ENCODE measurements around the gene C7orf33. TPM values are rescaled to one million over a fixed set of nuclear protein-coding genes. Genes with fewer than 3 reads are reported as not detected.

The C7orf33 gene
- total and polyA plus RNA-seq, 3 donors from 2014 or later = 0.19 to 0.24 TPM; not detected in 1

DNA sequence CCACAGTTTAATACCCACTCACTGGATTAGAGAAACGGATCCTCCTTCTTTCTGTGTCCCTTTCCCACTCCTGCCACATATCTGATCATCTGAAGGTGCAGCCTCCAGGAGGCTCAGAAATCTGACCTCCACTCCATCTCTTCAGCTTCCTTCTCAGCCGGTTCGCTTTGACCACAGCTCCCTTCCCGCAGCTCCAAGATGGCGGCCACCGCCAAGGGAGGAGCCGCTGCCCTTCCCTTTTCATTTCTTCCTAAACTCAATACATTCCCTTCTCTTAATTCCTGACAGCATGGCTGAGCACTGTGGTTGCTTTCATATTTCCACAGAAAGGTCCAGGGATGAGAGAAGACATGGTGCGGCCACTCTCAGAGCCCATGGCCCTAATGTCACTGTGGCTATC lies 43.7 kb upstream of the C7orf33 start:
- Histone ChIP-seq H3K36me3 (ENCODE audit: low read depth, missing control alignments) (no peaks in the 10 kb centered on the region), H3K4me1 (no peaks in the 10 kb centered on the region), H3K27me3 (no peaks in the 10 kb centered on the region), H3K4me3 (peak overlapping the region in 1 of 2 donors; percentile 29), H3K27ac (no peak overlapping the region), H3K9me3 (no peaks in the 10 kb centered on the region)
- no peak for TF ChIP-seq POLR2A (IDR thresholded peaks at IDR 0.05)
- TF ChIP-seq, protein P1, sequence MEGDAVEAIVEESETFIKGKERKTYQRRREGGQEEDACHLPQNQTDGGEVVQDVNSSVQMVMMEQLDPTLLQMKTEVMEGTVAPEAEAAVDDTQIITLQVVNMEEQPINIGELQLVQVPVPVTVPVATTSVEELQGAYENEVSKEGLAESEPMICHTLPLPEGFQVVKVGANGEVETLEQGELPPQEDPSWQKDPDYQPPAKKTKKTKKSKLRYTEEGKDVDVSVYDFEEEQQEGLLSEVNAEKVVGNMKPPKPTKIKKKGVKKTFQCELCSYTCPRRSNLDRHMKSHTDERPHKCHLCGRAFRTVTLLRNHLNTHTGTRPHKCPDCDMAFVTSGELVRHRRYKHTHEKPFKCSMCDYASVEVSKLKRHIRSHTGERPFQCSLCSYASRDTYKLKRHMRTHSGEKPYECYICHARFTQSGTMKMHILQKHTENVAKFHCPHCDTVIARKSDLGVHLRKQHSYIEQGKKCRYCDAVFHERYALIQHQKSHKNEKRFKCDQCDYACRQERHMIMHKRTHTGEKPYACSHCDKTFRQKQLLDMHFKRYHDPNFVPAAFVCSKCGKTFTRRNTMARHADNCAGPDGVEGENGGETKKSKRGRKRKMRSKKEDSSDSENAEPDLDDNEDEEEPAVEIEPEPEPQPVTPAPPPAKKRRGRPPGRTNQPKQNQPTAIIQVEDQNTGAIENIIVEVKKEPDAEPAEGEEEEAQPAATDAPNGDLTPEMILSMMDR (IDR thresholded peaks at IDR 0.05) = no peak
- WGBS, 2 donors = 74 to 78% methylated on average over 7 to 8 of the region's 8 CpGs
- intact Hi-C loops (cut with DNase I; ENCODE audit: low total_unique reads) = no loop called here
- no peak for DNase-seq

DNA sequence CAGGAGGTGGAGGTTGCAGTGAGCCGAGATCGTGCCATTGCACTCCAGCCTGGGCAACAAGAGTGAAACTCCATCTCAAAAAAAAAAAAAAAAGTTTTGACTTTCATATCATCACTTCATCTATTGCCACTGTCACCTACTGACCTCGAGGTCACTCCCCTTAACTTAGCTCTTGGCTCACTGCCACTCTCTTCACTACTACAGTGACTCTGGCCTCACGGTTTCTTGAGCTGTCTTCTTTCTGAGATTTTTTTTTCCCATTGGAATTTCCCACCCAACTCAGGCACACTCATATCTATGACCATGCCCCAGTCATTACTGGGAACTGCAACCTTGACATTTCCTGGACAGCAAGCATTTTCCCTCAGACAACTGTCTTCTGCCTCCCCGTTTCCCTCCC lies 42.6 kb upstream of the C7orf33 start:
- no peaks in the 10 kb centered on the region for H3K27me3 ChIP-seq
- H3K36me3 ChIP-seq (ENCODE audit: low read depth, missing control alignments) = no peaks in the 10 kb centered on the region
- no peak overlapping the region for H3K27ac ChIP-seq
- no peak overlapping the region for H3K4me3 ChIP-seq
- DNase-seq = no peak
- no peaks in the 10 kb centered on the region for H3K4me1 ChIP-seq
- no peaks in the 10 kb centered on the region for H3K9me3 ChIP-seq
- WGBS, 2 donors = 66 to 83% methylated on average over 5 of the region's 5 CpGs
- intact Hi-C loops (cut with DNase I; ENCODE audit: low total_unique reads) = no loop called here
- TF ChIP-seq, protein P1 (IDR thresholded peaks at IDR 0.05) = no peak
- no peak for TF ChIP-seq POLR2A (IDR thresholded peaks at IDR 0.05)

DNA sequence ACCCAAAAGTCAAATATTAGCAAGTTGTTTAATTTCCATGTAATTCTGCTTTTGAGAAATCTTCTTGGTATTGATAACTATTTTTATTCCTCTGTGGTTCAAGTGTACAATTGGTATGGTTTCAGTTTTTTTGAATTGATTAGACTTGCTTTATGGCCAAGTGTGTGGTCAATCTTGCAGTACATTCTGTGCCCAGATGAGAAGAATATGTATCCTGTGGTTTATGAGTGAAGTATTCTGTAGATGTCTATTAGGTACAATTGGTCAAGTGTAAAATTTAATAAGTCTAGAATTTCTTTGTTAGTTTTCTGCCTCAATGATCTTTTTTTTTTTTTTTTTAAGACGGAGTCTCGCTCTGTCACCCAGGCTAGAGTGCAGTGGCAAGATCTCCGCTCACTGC lies 36.6 kb upstream of the C7orf33 start:
- DNase-seq = no peak
- WGBS, 2 donors = 93 to 98% methylated on average over 3 of the region's 3 CpGs
- no peaks in the 10 kb centered on the region for H3K36me3 ChIP-seq (ENCODE audit: low read depth, missing control alignments)

DNA sequence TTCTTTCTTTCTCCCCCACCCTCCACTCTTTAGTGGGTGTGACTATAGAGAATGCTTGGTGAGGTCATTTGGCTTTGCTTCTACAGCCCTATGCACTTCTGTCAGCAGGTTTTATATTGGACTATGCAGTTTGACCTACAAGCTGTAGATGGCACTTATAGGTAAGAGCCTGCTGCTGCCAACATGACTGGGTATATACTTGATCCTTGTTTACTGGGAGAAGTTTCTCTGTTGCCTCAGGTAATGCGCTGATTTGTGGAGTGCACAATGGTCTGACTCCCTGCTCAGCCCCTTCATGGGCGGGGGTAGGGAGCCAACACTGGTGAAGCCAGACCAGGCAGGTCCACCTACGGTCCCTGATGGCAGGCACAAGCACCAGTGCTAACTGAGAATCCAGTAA lies 33.7 kb upstream of the C7orf33 start:
- H3K4me1 ChIP-seq = no peaks in the 10 kb centered on the region
- H3K9me3 ChIP-seq = no peaks in the 10 kb centered on the region
- H3K27ac ChIP-seq = no peak overlapping the region
- H3K4me3 ChIP-seq = no peak overlapping the region
- DNase-seq = no peak
- TF ChIP-seq, protein P1 (IDR thresholded peaks at IDR 0.05) = no peak
- no peak for TF ChIP-seq POLR2A (IDR thresholded peaks at IDR 0.05)
- intact Hi-C loops (cut with DNase I; ENCODE audit: low total_unique reads) = no loop called here
- WGBS, 2 donors = 93 to 100% methylated on average over 1 to 3 of the region's 3 CpGs
- no peaks in the 10 kb centered on the region for H3K27me3 ChIP-seq
- H3K36me3 ChIP-seq (ENCODE audit: low read depth, missing control alignments) = no peaks in the 10 kb centered on the region

More for the DNA sequence above, 36.6 kb upstream of the C7orf33 start:
- Histone ChIP-seq H3K27me3 (no peaks in the 10 kb centered on the region), H3K27ac (no peak overlapping the region), H3K9me3 (no peaks in the 10 kb centered on the region), H3K4me3 (no peak overlapping the region), H3K4me1 (no peaks in the 10 kb centered on the region)
- intact Hi-C loops (cut with DNase I; ENCODE audit: low total_unique reads) = no loop called here
- no peak for TF ChIP-seq POLR2A (IDR thresholded peaks at IDR 0.05)
- TF ChIP-seq, protein P1 (IDR thresholded peaks at IDR 0.05) = no peak

DNA sequence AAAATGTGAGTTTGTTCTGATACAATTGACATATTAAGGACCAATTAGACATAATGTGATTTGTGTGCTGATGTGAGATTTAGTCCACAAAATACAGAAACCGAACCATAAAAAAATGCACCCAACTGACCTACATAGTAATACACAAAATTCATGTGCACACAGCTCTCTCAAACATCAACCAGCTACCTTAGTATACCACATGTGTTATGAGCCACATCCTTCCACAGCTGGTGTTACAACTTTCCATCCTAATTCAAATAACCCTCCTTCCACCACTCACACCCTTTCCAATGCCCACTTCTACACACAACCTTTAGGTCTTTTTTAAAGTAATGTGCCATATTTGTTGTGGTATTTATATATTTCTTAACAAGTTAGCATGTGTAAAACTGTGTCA lies 31.7 kb upstream of the C7orf33 start:
- Histone ChIP-seq H3K4me1 (no peaks in the 10 kb centered on the region), H3K36me3 (ENCODE audit: low read depth, missing control alignments) (no peaks in the 10 kb centered on the region), H3K27me3 (no peaks in the 10 kb centered on the region), H3K4me3 (no peak overlapping the region), H3K27ac (no peak overlapping the region), H3K9me3 (no peaks in the 10 kb centered on the region)
- WGBS, 2 donors = 93 to 96% methylated on average over 1 of the region's 1 CpG
- no peak for DNase-seq
- intact Hi-C loops (cut with DNase I; ENCODE audit: low total_unique reads) = no loop called here
- TF ChIP-seq POLR2A (IDR thresholded peaks at IDR 0.05) = no peak
- TF ChIP-seq, protein P1 (IDR thresholded peaks at IDR 0.05) = no peak

Measured in testis (tissue), 3 donors.